ENCODE measurements around the gene APBA1.

APBA1 gene

GRCh38 chr9:69671879-69672595 is at the start of gene APBA1:
TSS of gene APBA1 (minus strand) at chr9:69672371.
- DNase-seq (ENCODE audit: low spot score), result peak; percentile 55

- no peak for DNase-seq (ENCODE audit: low spot score)
Observed at GRCh38 chr9:69719983-69720382, 47.8 kb upstream of the APBA1 start.

- no peak for DNase-seq (ENCODE audit: low spot score)
Observed at GRCh38 chr9:69719367-69719766, 47.2 kb upstream of the APBA1 start.

GRCh38 chr9:69718218-69718617 is 46.0 kb upstream of the APBA1 start:
- no peak for DNase-seq (ENCODE audit: low spot score)

GRCh38 chr9:69715825-69716224 is 43.7 kb upstream of the APBA1 start:
- DNase-seq (ENCODE audit: low spot score), result no peak

- DNase-seq (ENCODE audit: low spot score), result no peak
Observed at GRCh38 chr9:69715096-69715495, 42.9 kb upstream of the APBA1 start.

- no peak for DNase-seq (ENCODE audit: low spot score)
Observed at GRCh38 chr9:69697475-69697874, 25.3 kb upstream of the APBA1 start.

GRCh38 chr9:69696802-69697201 is 24.6 kb upstream of the APBA1 start:
- no peak for DNase-seq (ENCODE audit: low spot score)

- DNase-seq (ENCODE audit: low spot score), result no peak
Observed at GRCh38 chr9:69689991-69690538, 17.9 kb upstream of the APBA1 start.

GRCh38 chr9:69683927-69684326 is 11.8 kb upstream of the APBA1 start:
- DNase-seq (ENCODE audit: low spot score), result no peak

GRCh38 chr9:69678843-69679538 is 6.8 kb upstream of the APBA1 start:
- DNase-seq (ENCODE audit: low spot score), result no peak

GRCh38 chr9:69677931-69678330 is 5.8 kb upstream of the APBA1 start:
- no peak for DNase-seq (ENCODE audit: low spot score)

- DNase-seq (ENCODE audit: low spot score), result no peak
Observed at GRCh38 chr9:69675563-69675962, 3.4 kb upstream of the APBA1 start.

- DNase-seq (ENCODE audit: low spot score), result peak; percentile 35
Observed at GRCh38 chr9:69674716-69675438, 2.7 kb upstream of the APBA1 start.

GRCh38 chr9:69674112-69674685 is 2.0 kb upstream of the APBA1 start:
- DNase-seq (ENCODE audit: low spot score), result no peak

GRCh38 chr9:69673311-69673640 is 1.1 kb upstream of the APBA1 start:
- DNase-seq (ENCODE audit: low spot score), result no peak

- peak; percentile 89 for DNase-seq (ENCODE audit: low spot score)
Observed at GRCh38 chr9:69672596-69673310, 582 bp upstream of the APBA1 start.

GRCh38 chr9:69671311-69671878 is 776 bp downstream of the APBA1 start:
- DNase-seq (ENCODE audit: low spot score), result no peak

GRCh38 chr9:69667306-69667705 is 4.9 kb downstream of the APBA1 start:
- DNase-seq (ENCODE audit: low spot score), result peak; percentile 59

GRCh38 chr9:69660304-69660703 is 11.9 kb downstream of the APBA1 start:
- no peak for DNase-seq (ENCODE audit: low spot score)

- peak; percentile 27 for DNase-seq (ENCODE audit: low spot score)
Observed at GRCh38 chr9:69658987-69659675, 13.0 kb downstream of the APBA1 start.

Data from kidney tubule cell (primary cell).